Peyer's patch (tissue), 4 donors: Measurements from ENCODE around the gene SMIM12. TPM values are rescaled to one million over a fixed set of nuclear protein-coding genes. Genes with fewer than 3 reads are reported as not detected.

Experiments
- DNase-seq, 3 donors: peaks; one replicate each; pipeline ENCODE4 v3.0.0-alpha.2; 2017 to 2019
- H3K27ac ChIP-seq, 4 donors: fragments of 200-600 bp; sonication (generic); one replicate each; pipeline ENCODE4 v1.5.1; 2016 to 2019
- H3K27me3 ChIP-seq, 2 donors: fragments of 200-600 bp; sonication (generic); one replicate each; pipeline ENCODE4 v1.5.1; 2019
- H3K36me3 ChIP-seq, 3 donors: fragments of 200-600 bp; sonication (generic); one replicate each; pipeline ENCODE4 v1.5.1; 2016 to 2019
- H3K4me1 ChIP-seq, 4 donors: fragments of 200-600 bp; sonication (generic); one replicate each; pipeline ENCODE4 v1.5.1; 2016 to 2019
- H3K4me3 ChIP-seq, 4 donors: fragments of 200-600 bp; sonication (generic); 1 replicate in 3 of 4; 2 replicates in 1 of 4; pipeline ENCODE4 v1.5.1; 2016 to 2019; ENCODE audit warnings: mild to moderate bottlenecking in 1 of 4
- H3K9me3 ChIP-seq, 4 donors: fragments of 200-600 bp; sonication (generic); one replicate each; pipeline ENCODE4 v1.5.1; 2016 to 2019; ENCODE audit warnings: mild to moderate bottlenecking in 1 of 4
- POLR2A ChIP-seq, 2 donors: fragments of 450-650 bp; IDR thresholded peaks; one replicate each; pipeline ENCODE4 v1.5.1; 2017; ENCODE audit warnings: antibody characterized with exemption in 2 of 2, mild to moderate bottlenecking in 2 of 2, moderate library complexity in 2 of 2
- total RNA-seq, 4 donors: library from RNA; depleted of rRNA; stranded (reverse); fragments of >200 nt; gene quantifications; one replicate each; pipeline ENCODE4 v1.1.0, GENCODE V29; 2016
- TF ChIP-seq, protein P1 (sequence below), 6 experiments: fragments of 450-650 bp in 4 of 6; fragments of 200-600 bp in 2 of 6; sonication (generic) in 1 of 6; IDR thresholded peaks; one replicate each; pipeline ENCODE4 v1.5.1; 2017 to 2019; ENCODE audit warnings: antibody characterized with exemption in 6 of 6, mild to moderate bottlenecking in 3 of 6, moderate library complexity in 1 of 6

Gene SMIM12
- total RNA-seq, 4 donors from 2014 or later, result 10.7 to 40.3 (median 30.0) TPM

DNA sequence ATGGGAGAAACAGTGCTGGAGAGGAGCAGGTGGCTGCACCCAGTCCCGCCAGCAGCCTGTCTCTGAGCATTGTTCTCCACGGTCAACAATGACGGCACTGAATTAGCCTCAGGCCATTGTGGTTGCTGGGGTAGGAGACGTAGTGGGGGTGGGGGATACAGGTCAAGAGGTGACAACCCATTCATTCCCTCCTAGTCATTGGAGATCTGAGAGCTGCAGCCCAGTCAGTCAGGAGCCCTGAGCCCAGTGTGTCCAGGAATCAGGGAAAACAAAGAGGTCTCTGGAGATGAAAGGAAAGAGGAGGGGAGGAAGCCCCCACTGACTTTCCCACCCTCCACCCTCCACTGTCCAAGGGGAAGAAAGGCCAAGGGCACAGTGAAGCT lies 15.3 kb downstream of the SMIM12 start:
- H3K27me3 ChIP-seq, result no peaks in the 10 kb centered on the region
- peaks cover 0 to 12% (median 0%) of the 10 kb centered on the region in 3 donors for H3K36me3 ChIP-seq
- no peak for TF ChIP-seq POLR2A (IDR thresholded peaks at IDR 0.05)
- TF ChIP-seq, protein P1, sequence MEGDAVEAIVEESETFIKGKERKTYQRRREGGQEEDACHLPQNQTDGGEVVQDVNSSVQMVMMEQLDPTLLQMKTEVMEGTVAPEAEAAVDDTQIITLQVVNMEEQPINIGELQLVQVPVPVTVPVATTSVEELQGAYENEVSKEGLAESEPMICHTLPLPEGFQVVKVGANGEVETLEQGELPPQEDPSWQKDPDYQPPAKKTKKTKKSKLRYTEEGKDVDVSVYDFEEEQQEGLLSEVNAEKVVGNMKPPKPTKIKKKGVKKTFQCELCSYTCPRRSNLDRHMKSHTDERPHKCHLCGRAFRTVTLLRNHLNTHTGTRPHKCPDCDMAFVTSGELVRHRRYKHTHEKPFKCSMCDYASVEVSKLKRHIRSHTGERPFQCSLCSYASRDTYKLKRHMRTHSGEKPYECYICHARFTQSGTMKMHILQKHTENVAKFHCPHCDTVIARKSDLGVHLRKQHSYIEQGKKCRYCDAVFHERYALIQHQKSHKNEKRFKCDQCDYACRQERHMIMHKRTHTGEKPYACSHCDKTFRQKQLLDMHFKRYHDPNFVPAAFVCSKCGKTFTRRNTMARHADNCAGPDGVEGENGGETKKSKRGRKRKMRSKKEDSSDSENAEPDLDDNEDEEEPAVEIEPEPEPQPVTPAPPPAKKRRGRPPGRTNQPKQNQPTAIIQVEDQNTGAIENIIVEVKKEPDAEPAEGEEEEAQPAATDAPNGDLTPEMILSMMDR (IDR thresholded peaks at IDR 0.05), result no peak
- H3K27ac ChIP-seq, result no peak overlapping the region
- H3K9me3 ChIP-seq, result no peaks in the 10 kb centered on the region
- DNase-seq, result no peak
- no peaks in the 10 kb centered on the region for H3K4me1 ChIP-seq
- H3K4me3 ChIP-seq, result no peak overlapping the region

DNA sequence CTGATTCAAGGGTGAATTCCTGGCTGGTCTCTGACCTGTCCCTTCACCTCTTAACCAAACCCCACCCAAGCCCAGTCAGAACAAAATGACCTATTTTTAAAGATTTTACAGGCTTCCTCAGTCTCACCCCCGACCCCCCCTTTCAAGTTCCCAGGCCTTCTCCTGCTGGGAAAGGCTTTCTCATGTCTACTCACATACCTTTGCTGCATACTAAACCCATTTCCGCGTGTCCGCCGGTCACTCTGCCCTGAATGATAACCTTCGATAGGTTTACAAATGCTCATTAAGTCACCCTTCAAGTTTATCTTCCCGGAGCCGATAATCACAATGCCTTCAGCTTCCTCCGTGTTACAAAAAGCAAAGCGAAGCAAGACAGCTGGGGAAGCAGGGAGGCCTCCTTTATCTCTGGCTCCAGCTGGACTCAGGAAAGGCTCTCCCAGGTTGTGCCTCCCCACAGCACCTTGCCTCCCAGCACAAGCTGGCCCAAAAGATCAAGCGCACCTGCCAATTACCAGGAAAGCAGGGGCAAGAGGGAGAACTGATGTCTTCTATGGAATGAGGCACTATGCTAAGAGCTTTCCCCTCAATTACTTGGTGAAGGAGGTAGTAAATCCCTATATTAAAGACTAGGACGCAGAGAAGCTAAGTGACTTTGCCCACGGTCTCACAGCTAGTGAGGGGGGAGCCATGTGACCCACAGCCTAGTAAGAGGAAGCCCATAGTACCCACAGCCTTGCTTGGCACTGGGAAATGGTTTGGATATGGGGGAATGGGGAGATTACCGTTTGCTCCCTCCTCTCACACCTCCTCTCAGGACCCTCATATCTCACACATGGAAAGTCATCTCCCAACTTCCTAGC lies 15.9 kb downstream of the SMIM12 start:
- no peak overlapping the region for H3K27ac ChIP-seq
- TF ChIP-seq, protein P1 (IDR thresholded peaks at IDR 0.05), result no peak
- no peak for TF ChIP-seq POLR2A (IDR thresholded peaks at IDR 0.05)
- H3K27me3 ChIP-seq, result no peaks in the 10 kb centered on the region
- no peaks in the 10 kb centered on the region for H3K9me3 ChIP-seq
- no peak overlapping the region for H3K4me3 ChIP-seq
- DNase-seq, result no peak
- peaks cover 0 to 12% (median 0%) of the 10 kb centered on the region in 3 donors for H3K36me3 ChIP-seq
- no peaks in the 10 kb centered on the region for H3K4me1 ChIP-seq

DNA sequence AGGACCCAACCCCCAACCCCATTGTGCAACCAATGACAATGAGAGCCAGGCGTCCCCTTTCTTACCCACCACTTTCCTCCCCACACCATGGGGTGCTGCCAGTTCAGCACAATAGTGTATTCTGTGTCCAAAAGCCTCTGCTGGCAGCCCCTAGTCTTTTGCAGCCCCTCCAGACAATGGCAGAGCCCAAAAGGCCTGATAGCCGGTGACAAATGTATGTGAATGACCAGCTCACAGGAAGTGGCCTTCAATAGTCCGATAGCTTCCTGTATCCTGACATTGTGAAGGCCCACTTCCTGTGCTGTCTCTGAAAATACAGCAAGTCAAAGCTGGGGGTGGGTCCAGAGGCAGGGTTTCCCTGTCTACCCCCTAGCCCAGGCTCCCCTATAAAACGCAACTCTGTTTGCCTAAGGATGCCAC lies 16.6 kb downstream of the SMIM12 start:
- H3K27ac ChIP-seq, result no peak overlapping the region
- no peak overlapping the region for H3K4me3 ChIP-seq
- TF ChIP-seq POLR2A (IDR thresholded peaks at IDR 0.05), result no peak
- TF ChIP-seq, protein P1 (IDR thresholded peaks at IDR 0.05), result no peak
- no peaks in the 10 kb centered on the region for H3K9me3 ChIP-seq
- peaks cover 0 to 9% (median 0%) of the 10 kb centered on the region in 3 donors for H3K36me3 ChIP-seq
- H3K27me3 ChIP-seq, result no peaks in the 10 kb centered on the region
- H3K4me1 ChIP-seq, result no peaks in the 10 kb centered on the region
- no peak for DNase-seq

DNA sequence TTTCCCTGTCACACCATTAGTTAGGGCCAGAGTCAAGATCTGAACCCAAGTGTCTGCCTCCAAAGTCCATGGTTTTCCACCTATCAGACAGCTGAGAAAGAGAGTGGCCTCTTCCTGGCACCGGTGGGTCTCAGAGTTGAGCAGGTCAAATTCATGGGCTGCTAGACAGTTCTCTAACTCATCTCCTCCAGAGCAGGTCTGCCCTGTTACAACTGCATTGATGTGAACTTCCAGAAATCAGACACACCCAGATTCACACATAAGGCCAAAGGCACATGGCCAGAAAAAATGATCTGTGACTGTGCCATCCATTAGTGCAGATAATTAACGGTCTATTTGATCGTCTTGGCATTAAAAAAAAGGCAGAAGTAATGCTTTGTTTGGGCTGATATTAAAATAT lies 17.5 kb downstream of the SMIM12 start:
- peaks cover 0 to under 1% (median 0%) of the 10 kb centered on the region in 3 donors for H3K36me3 ChIP-seq
- H3K9me3 ChIP-seq, result no peaks in the 10 kb centered on the region
- no peaks in the 10 kb centered on the region for H3K27me3 ChIP-seq
- H3K4me1 ChIP-seq, result no peaks in the 10 kb centered on the region
- no peak overlapping the region for H3K27ac ChIP-seq
- no peak for TF ChIP-seq POLR2A (IDR thresholded peaks at IDR 0.05)
- TF ChIP-seq, protein P1 (IDR thresholded peaks at IDR 0.05), result no peak
- no peak overlapping the region for H3K4me3 ChIP-seq
- no peak for DNase-seq

DNA sequence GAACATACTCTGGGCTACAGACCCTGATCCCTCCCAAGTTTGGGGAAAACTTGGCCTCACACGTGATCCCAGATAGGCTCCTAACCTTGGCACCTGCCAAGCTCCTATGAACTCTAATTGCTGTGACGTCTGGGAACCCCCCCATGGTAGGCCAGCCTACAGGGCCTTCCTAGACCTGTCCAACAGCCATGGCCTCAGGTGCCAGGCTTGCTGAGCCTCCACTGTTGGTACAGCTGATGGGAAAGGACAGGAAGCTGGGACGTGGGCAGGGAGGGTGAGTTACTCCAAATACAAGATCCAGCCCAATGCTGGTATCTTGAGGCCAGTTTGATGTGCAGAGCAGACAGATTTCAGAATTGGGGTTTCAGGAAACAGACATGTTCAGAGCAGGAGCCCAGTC lies 19.1 kb downstream of the SMIM12 start:
- Histone ChIP-seq H3K9me3 (no peaks in the 10 kb centered on the region), H3K4me1 (no peaks in the 10 kb centered on the region), H3K4me3 (no peak overlapping the region), H3K36me3 (no peaks in the 10 kb centered on the region), H3K27me3 (no peaks in the 10 kb centered on the region), H3K27ac (no peak overlapping the region)
- DNase-seq, result no peak
- TF ChIP-seq, protein P1 (IDR thresholded peaks at IDR 0.05), result no peak
- TF ChIP-seq POLR2A (IDR thresholded peaks at IDR 0.05), result no peak
